ENCODE results near the gene TSPAN13.

GRCh38 chr7:16765436-16765859 is 11.9 kb downstream of the TSPAN13 start:
- no peak for TF ChIP-seq POLR2AphosphoS5 (IDR thresholded peaks at IDR 0.05; ENCODE audit: low read depth, low read length)
- TF ChIP-seq, protein P1, sequence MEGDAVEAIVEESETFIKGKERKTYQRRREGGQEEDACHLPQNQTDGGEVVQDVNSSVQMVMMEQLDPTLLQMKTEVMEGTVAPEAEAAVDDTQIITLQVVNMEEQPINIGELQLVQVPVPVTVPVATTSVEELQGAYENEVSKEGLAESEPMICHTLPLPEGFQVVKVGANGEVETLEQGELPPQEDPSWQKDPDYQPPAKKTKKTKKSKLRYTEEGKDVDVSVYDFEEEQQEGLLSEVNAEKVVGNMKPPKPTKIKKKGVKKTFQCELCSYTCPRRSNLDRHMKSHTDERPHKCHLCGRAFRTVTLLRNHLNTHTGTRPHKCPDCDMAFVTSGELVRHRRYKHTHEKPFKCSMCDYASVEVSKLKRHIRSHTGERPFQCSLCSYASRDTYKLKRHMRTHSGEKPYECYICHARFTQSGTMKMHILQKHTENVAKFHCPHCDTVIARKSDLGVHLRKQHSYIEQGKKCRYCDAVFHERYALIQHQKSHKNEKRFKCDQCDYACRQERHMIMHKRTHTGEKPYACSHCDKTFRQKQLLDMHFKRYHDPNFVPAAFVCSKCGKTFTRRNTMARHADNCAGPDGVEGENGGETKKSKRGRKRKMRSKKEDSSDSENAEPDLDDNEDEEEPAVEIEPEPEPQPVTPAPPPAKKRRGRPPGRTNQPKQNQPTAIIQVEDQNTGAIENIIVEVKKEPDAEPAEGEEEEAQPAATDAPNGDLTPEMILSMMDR (IDR thresholded peaks at IDR 0.05) = no peak
- TF ChIP-seq, protein P2, sequence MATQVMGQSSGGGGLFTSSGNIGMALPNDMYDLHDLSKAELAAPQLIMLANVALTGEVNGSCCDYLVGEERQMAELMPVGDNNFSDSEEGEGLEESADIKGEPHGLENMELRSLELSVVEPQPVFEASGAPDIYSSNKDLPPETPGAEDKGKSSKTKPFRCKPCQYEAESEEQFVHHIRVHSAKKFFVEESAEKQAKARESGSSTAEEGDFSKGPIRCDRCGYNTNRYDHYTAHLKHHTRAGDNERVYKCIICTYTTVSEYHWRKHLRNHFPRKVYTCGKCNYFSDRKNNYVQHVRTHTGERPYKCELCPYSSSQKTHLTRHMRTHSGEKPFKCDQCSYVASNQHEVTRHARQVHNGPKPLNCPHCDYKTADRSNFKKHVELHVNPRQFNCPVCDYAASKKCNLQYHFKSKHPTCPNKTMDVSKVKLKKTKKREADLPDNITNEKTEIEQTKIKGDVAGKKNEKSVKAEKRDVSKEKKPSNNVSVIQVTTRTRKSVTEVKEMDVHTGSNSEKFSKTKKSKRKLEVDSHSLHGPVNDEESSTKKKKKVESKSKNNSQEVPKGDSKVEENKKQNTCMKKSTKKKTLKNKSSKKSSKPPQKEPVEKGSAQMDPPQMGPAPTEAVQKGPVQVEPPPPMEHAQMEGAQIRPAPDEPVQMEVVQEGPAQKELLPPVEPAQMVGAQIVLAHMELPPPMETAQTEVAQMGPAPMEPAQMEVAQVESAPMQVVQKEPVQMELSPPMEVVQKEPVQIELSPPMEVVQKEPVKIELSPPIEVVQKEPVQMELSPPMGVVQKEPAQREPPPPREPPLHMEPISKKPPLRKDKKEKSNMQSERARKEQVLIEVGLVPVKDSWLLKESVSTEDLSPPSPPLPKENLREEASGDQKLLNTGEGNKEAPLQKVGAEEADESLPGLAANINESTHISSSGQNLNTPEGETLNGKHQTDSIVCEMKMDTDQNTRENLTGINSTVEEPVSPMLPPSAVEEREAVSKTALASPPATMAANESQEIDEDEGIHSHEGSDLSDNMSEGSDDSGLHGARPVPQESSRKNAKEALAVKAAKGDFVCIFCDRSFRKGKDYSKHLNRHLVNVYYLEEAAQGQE (IDR thresholded peaks at IDR 0.05; ENCODE audit: insufficient read depth in 1 of 2, low read depth in 2 of 2, low read length in 1 of 2) = no peak
- no peak for TF ChIP-seq TCF7L2 (IDR thresholded peaks at IDR 0.05; ENCODE audit: low read depth, low read length)
